CD4-positive, CD25-positive, alpha-beta regulatory T cell (primary cell): ENCODE data around the gene ZBTB34. TPM values are rescaled to one million over a fixed set of nuclear protein-coding genes. Genes with fewer than 3 reads are reported as not detected.
A peak's percentile ranks its signal among the peaks of the same experiment; 100 is the strongest.

Source experiments
- ATAC-seq, 2 donors: fragments of 150-1000 bp; cut with Tn5 transposase; one replicate each; pipeline ENCODE4 v1.10.0; 2021; ENCODE audit warnings: low read depth in 2 of 2, moderate number of reproducible peaks in 2 of 2, moderate library complexity in 1 of 2
- DNase-seq, 3 donors: peaks; one replicate each; pipeline versions ENCODE4 v3.0.0 to v3.0.0-alpha.2; 2012 to 2022; ENCODE audit warnings: mixed read lengths in 1 of 3
- H3K27ac ChIP-seq: one replicate; pipeline ENCODE4 v1.7.0; 2013; ENCODE audit warnings: mild to moderate bottlenecking, low read length; ENCODE audit not compliant: insufficient read depth, poor library complexity, severe bottlenecking
- H3K27me3 ChIP-seq: one replicate; pipeline ENCODE4 v1.7.0; 2013; ENCODE audit warnings: low read length; ENCODE audit not compliant: control insufficient read depth, insufficient read depth
- H3K36me3 ChIP-seq: one replicate; pipeline ENCODE4 v1.7.0; 2013; ENCODE audit warnings: mild to moderate bottlenecking, low read length, moderate library complexity; ENCODE audit not compliant: control insufficient read depth, insufficient read depth
- H3K4me1 ChIP-seq: 2 replicates; pipeline ENCODE4 v1.7.0; 2013; ENCODE audit warnings: mild to moderate bottlenecking, low read length; ENCODE audit not compliant: insufficient read depth, control insufficient read depth, poor library complexity, severe bottlenecking
- H3K4me3 ChIP-seq: one replicate; pipeline ENCODE4 v1.7.0; 2013; ENCODE audit warnings: low read depth, mild to moderate bottlenecking, low read length, moderate library complexity
- H3K9me3 ChIP-seq, 2 experiments: 1 replicate in 1 of 2; 2 replicates in 1 of 2; pipeline ENCODE4 v1.7.0; 2013; ENCODE audit warnings: low read length in 2 of 2, mild to moderate bottlenecking in 1 of 2, moderate library complexity in 1 of 2; ENCODE audit not compliant: control insufficient read depth in 2 of 2
- H3K27ac Mint-ChIP-seq, 3 donors: one replicate each; pipeline ENCODE4 v1.8.0; 2020 to 2022; ENCODE audit warnings: mild to moderate bottlenecking in 3 of 3, mixed read lengths in 3 of 3, moderate library complexity in 2 of 3
- H3K27me3 Mint-ChIP-seq: one replicate; pipeline ENCODE4 v1.8.0; 2022; ENCODE audit warnings: mild to moderate bottlenecking, mixed read lengths
- H3K36me3 Mint-ChIP-seq: one replicate; pipeline ENCODE4 v1.8.0; 2020; ENCODE audit warnings: mixed read lengths
- H3K4me1 Mint-ChIP-seq, 4 donors: one replicate each; pipeline ENCODE4 v1.8.0; 2020 to 2022; ENCODE audit warnings: mixed read lengths in 4 of 4, mild to moderate bottlenecking in 1 of 4
- H3K4me3 Mint-ChIP-seq, 4 donors: one replicate each; pipeline ENCODE4 v1.8.0; 2020 to 2022; ENCODE audit warnings: mild to moderate bottlenecking in 4 of 4, mixed read lengths in 4 of 4, moderate library complexity in 3 of 4
- H3K9me3 Mint-ChIP-seq, 7 donors: one replicate each; pipeline ENCODE4 v1.8.0; 2020 to 2022; ENCODE audit warnings: mixed read lengths in 7 of 7, mild to moderate bottlenecking in 3 of 7, moderate library complexity in 2 of 7
- polyA plus RNA-seq, 4 donors: library from polyadenylated mRNA; unstranded; fragments of 300-500 nt; fragmentation: Illumina TruSeq; gene quantifications; one replicate each; pipeline ENCODE4 v1.2.3, GENCODE V29; 2021
- total RNA-seq: library from RNA; stranded (reverse); gene quantifications from one replicate; pipeline ENCODE4 v1.2.3, GENCODE V29; 2022

The ZBTB34 gene
- total and polyA plus RNA-seq, 5 donors from 2014 or later: 0.56 to 5.4 (median 0.82) TPM

- Mint-ChIP-seq H3K27ac (no peak overlapping the region), H3K36me3 (peaks cover 31% of the 10 kb centered on the region), H3K9me3 (no peaks in the 10 kb centered on the region), H3K4me1 (peaks cover 10 to 28% (median 22%) of the 10 kb centered on the region in 4 donors), H3K4me3 (no peak overlapping the region), H3K27me3 (no peaks in the 10 kb centered on the region)
- no peak overlapping the region for H3K4me3 ChIP-seq
- H3K27ac ChIP-seq: no peak overlapping the region
- peaks cover 21% of the 10 kb centered on the region for H3K36me3 ChIP-seq
- ATAC-seq (no peak), DNase-seq (no peak)
- H3K4me1 ChIP-seq: no peaks in the 10 kb centered on the region
- no peaks in the 10 kb centered on the region for H3K27me3 ChIP-seq
- H3K9me3 ChIP-seq: no peaks in the 10 kb centered on the region
These were observed 19.9 kb downstream of the ZBTB34 start for GRCh38 chr9:126880226-126880946.

GRCh38 chr9:126880947-126881332 is 20.5 kb downstream of the ZBTB34 start:
- no peaks in the 10 kb centered on the region for H3K9me3 Mint-ChIP-seq
- no peak overlapping the region for H3K4me3 Mint-ChIP-seq
- H3K27me3 ChIP-seq: no peaks in the 10 kb centered on the region
- no peak overlapping the region for H3K27ac Mint-ChIP-seq
- no peak overlapping the region for H3K4me3 ChIP-seq
- H3K9me3 ChIP-seq: no peaks in the 10 kb centered on the region
- no peaks in the 10 kb centered on the region for H3K27me3 Mint-ChIP-seq
- peaks cover 21% of the 10 kb centered on the region for H3K36me3 ChIP-seq
- ATAC-seq (no peak), DNase-seq (no peak)
- H3K4me1 Mint-ChIP-seq: peaks cover 7 to 24% (median 17%) of the 10 kb centered on the region in 4 donors
- H3K36me3 Mint-ChIP-seq: peaks cover 31% of the 10 kb centered on the region
- H3K27ac ChIP-seq: no peak overlapping the region
- H3K4me1 ChIP-seq: no peaks in the 10 kb centered on the region

DNA sequence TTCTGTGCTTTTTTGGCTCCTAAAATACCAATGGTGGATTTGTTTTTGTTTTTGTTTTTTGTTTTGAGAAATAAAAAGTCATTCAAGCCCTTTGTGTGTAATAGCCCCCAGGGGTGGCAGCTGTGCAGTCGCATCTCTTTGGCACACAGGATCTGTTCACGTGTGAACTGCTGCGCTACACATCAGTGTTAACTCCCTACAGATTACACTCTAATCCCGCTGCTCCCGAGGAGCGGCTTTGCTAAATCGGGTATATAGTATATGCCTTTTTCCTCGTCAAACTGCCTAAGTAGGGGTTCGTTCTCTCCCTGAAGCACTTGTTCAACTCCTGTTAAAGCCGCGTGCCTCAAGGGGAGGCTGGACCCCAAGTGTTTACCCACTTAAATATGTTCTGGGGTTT is 22.3 kb downstream of the ZBTB34 start:
- H3K36me3 Mint-ChIP-seq: peaks cover 31% of the 10 kb centered on the region
- Histone ChIP-seq H3K27me3 (no peaks in the 10 kb centered on the region), H3K4me3 (no peak overlapping the region), H3K36me3 (peaks cover 21% of the 10 kb centered on the region), H3K4me1 (no peaks in the 10 kb centered on the region), H3K9me3 (no peaks in the 10 kb centered on the region), H3K27ac (no peak overlapping the region)
- H3K27ac Mint-ChIP-seq: no peak overlapping the region
- DNase-seq (no peak), ATAC-seq (no peak)
- H3K27me3 Mint-ChIP-seq: no peaks in the 10 kb centered on the region
- H3K9me3 Mint-ChIP-seq: no peaks in the 10 kb centered on the region
- H3K4me1 Mint-ChIP-seq: peaks cover 0 to 7% (median 3%) of the 10 kb centered on the region in 4 donors
- no peak overlapping the region for H3K4me3 Mint-ChIP-seq

DNA sequence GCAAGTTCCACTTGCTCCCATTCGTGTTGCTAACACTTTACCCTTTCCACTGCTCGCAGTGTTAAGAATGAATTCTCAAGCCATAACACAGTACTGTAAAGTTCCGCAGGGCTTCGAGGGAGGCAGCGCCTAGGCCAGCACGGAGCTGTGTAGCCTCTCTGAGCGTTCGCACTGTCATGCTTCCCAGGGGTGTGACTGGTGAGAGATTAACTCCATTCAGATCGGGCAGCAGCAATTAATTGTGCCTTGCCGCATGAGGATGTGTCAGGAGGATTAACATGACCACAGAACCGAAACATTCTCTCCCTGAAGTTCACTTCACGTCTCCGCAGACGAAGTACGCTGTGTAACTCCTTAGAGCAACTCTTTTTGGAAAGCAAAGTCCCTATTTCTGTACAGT is 23.2 kb downstream of the ZBTB34 start:
- no peaks in the 10 kb centered on the region for H3K4me1 ChIP-seq
- H3K9me3 Mint-ChIP-seq: no peaks in the 10 kb centered on the region
- peaks cover 31% of the 10 kb centered on the region for H3K36me3 Mint-ChIP-seq
- peaks cover 0 to 7% (median 3%) of the 10 kb centered on the region in 4 donors for H3K4me1 Mint-ChIP-seq
- H3K4me3 Mint-ChIP-seq: no peak overlapping the region
- DNase-seq (no peak), ATAC-seq (no peak)
- H3K27me3 ChIP-seq: no peaks in the 10 kb centered on the region
- H3K27me3 Mint-ChIP-seq: no peaks in the 10 kb centered on the region
- peaks cover 21% of the 10 kb centered on the region for H3K36me3 ChIP-seq
- H3K4me3 ChIP-seq: no peak overlapping the region
- H3K27ac Mint-ChIP-seq: no peak overlapping the region
- no peaks in the 10 kb centered on the region for H3K9me3 ChIP-seq
- no peak overlapping the region for H3K27ac ChIP-seq

- H3K4me1 ChIP-seq: no peaks in the 10 kb centered on the region
These were observed 24.7 kb downstream of the ZBTB34 start for GRCh38 chr9:126885131-126885641.

GRCh38 chr9:126886034-126886822 is 25.8 kb downstream of the ZBTB34 start:
- DNase-seq (no peak), ATAC-seq (no peak)
- Mint-ChIP-seq H3K4me3 (no peak overlapping the region), H3K4me1 (peaks cover 0 to 7% (median 0%) of the 10 kb centered on the region in 4 donors), H3K36me3 (peaks cover 8% of the 10 kb centered on the region), H3K27me3 (no peaks in the 10 kb centered on the region), H3K9me3 (no peaks in the 10 kb centered on the region), H3K27ac (no peak overlapping the region)
- Histone ChIP-seq H3K4me1 (no peaks in the 10 kb centered on the region), H3K36me3 (peaks cover 3% of the 10 kb centered on the region), H3K27ac (no peak overlapping the region), H3K4me3 (no peak overlapping the region), H3K9me3 (no peaks in the 10 kb centered on the region), H3K27me3 (no peaks in the 10 kb centered on the region)

More at GRCh38 chr9:126885131-126885641, 24.7 kb downstream of the ZBTB34 start:
- peaks cover 0 to 7% (median 0%) of the 10 kb centered on the region in 4 donors for H3K4me1 Mint-ChIP-seq
- ATAC-seq (no peak), DNase-seq (no peak)
- H3K27ac Mint-ChIP-seq: no peak overlapping the region
- H3K9me3 ChIP-seq: no peaks in the 10 kb centered on the region
- no peaks in the 10 kb centered on the region for H3K27me3 ChIP-seq
- H3K4me3 Mint-ChIP-seq: no peak overlapping the region
- peaks cover 17% of the 10 kb centered on the region for H3K36me3 Mint-ChIP-seq
- H3K9me3 Mint-ChIP-seq: no peaks in the 10 kb centered on the region
- no peak overlapping the region for H3K4me3 ChIP-seq
- H3K27ac ChIP-seq: no peak overlapping the region
- H3K27me3 Mint-ChIP-seq: no peaks in the 10 kb centered on the region
- peaks cover 10% of the 10 kb centered on the region for H3K36me3 ChIP-seq

GRCh38 chr9:126886897-126887296 is 26.5 kb downstream of the ZBTB34 start:
- Mint-ChIP-seq H3K4me3 (no peak overlapping the region), H3K27me3 (peaks cover 2% of the 10 kb centered on the region), H3K9me3 (no peaks in the 10 kb centered on the region), H3K27ac (peak overlapping the region in 1 of 3 donors; percentile 35), H3K36me3 (peaks cover 4% of the 10 kb centered on the region), H3K4me1 (peaks cover 0 to 5% (median 0%) of the 10 kb centered on the region in 4 donors)
- no peak overlapping the region for H3K27ac ChIP-seq
- no peaks in the 10 kb centered on the region for H3K9me3 ChIP-seq
- ATAC-seq: no peak
- H3K27me3 ChIP-seq: no peaks in the 10 kb centered on the region
- DNase-seq: no peak
- H3K4me1 ChIP-seq: no peaks in the 10 kb centered on the region
- H3K36me3 ChIP-seq: peaks cover 3% of the 10 kb centered on the region
- no peak overlapping the region for H3K4me3 ChIP-seq
